K562 (cell line): ENCODE results near the gene KBTBD12. TPM values are rescaled to one million over a fixed set of nuclear protein-coding genes. Genes with fewer than 3 reads are reported as not detected.

Experiments used
- ATAC-seq: fragments of 200-7000 bp; cut with Tn5 transposase; 3 replicates; pipeline ENCODE4 v1.9.1; 2020; ENCODE audit warnings: moderate library complexity
- BruUV-seq: library from RNA; stranded (reverse); fragments of 400-500 nt; replicated peaks from 2 replicates; lab custom pipeline; 2021; lab: Mats Ljungman, UMichigan
- CTCF ChIA-PET: fragments of 300-600 bp; formaldehyde crosslinking; extraction: SDS; loops from one replicate; lab custom pipeline; 2021; ENCODE audit warnings: low intra/inter-chr PET ratio; lab: Yijun Ruan, JAX
- POLR2A ChIA-PET: fragments of 300-600, 350-650 bp; sonication (Branson Sonifier 250); formaldehyde crosslinking; extraction: SDS; loops from one replicate; lab custom pipeline; 2021; ENCODE audit warnings: antibody characterized with exemption, inconsistent platforms; lab: Yijun Ruan, JAX
- DNase-seq, 4 experiments: peaks; one replicate each; pipeline versions ENCODE4 v3.0.0 to v3.0.0-alpha.2; 2011 to 2018; ENCODE audit warnings: low spot score in 3 of 4, mixed read lengths in 3 of 4; ENCODE audit errors: extremely low read depth in 1 of 4
- FAIRE-seq: peaks from 2 replicates; lab custom pipeline; 2011; peaks lifted over from hg19 to GRCh38; lab: Jason Lieb, UNC
- H2AFZ ChIP-seq: 2 replicates; pipeline ENCODE4 v1.6.0; 2011; ENCODE audit warnings: low read depth, low read length, control low read depth, inconsistent platforms
- H3K27ac ChIP-seq: fragments of 200-600 bp; 3 replicates; pipeline ENCODE4 v1.8.0; 2011; ENCODE audit warnings: low read depth, mild to moderate bottlenecking, control low read depth, inconsistent platforms, low read length, moderate library complexity, mixed read lengths; ENCODE audit errors: extremely low read depth
- H3K27me3 ChIP-seq, 2 experiments: fragments of 300-600 bp in 1 of 2; 2 replicates in 1 of 2; 3 replicates in 1 of 2; pipeline versions ENCODE4 v1.6.0 to v1.8.0; 2011; ENCODE audit warnings: inconsistent platforms in 2 of 2, low read length in 2 of 2, mild to moderate bottlenecking in 1 of 2, mixed read lengths in 1 of 2, moderate library complexity in 1 of 2; ENCODE audit not compliant: control insufficient read depth in 2 of 2, insufficient read depth in 2 of 2
- H3K36me3 ChIP-seq: fragments of 300-600 bp; 3 replicates; pipeline ENCODE4 v1.8.0; 2011; ENCODE audit warnings: mild to moderate bottlenecking, low read length, inconsistent platforms; ENCODE audit not compliant: control insufficient read depth, insufficient read depth
- H3K4me1 ChIP-seq, 2 experiments: fragments of 200-600 bp in 1 of 2; replicated peaks in 1 of 2; 2 replicates in 1 of 2; 3 replicates in 1 of 2; pipeline versions ENCODE4 v1.5.1 to v1.8.0; 2011; ENCODE audit warnings: inconsistent platforms in 2 of 2, low read length in 2 of 2, mild to moderate bottlenecking in 1 of 2, mixed read lengths in 1 of 2, moderate library complexity in 1 of 2; ENCODE audit not compliant: control insufficient read depth in 2 of 2, insufficient read depth in 2 of 2
- H3K4me2 ChIP-seq: 2 replicates; pipeline ENCODE4 v1.6.1; 2011; ENCODE audit warnings: low read length, control low read depth, inconsistent platforms, mixed read lengths; ENCODE audit not compliant: insufficient read depth
- H3K4me3 ChIP-seq: fragments of 200-600 bp; sonication (generic), shearing (Covaris generic); 2 replicates; pipeline ENCODE4 v1.5.1; 2016; ENCODE audit warnings: control low read depth, inconsistent platforms
- H3K79me2 ChIP-seq: fragments of 200-600 bp; 3 replicates; pipeline ENCODE4 v1.8.0; 2011; ENCODE audit warnings: low read length, inconsistent platforms; ENCODE audit not compliant: control insufficient read depth, insufficient read depth
- H3K9ac ChIP-seq, 2 experiments: 2 replicates each; pipeline versions ENCODE4 v1.6.0 to v1.6.1; 2011; ENCODE audit warnings: low read depth in 2 of 2, low read length in 2 of 2, control low read depth in 1 of 2, inconsistent platforms in 1 of 2, mild to moderate bottlenecking in 1 of 2, mixed read lengths in 1 of 2; ENCODE audit not compliant: insufficient read depth in 1 of 2
- H3K9me1 ChIP-seq: one replicate; pipeline ENCODE4 v1.6.0; 2011; ENCODE audit warnings: inconsistent platforms, mild to moderate bottlenecking, low read length, moderate library complexity; ENCODE audit not compliant: control insufficient read depth, insufficient read depth
- H3K9me3 ChIP-seq: replicated peaks from 2 replicates; pipeline ENCODE4 v1.5.1; 2011; ENCODE audit warnings: low read depth, low read length, inconsistent platforms; ENCODE audit not compliant: control insufficient read depth, insufficient read depth
- H4K20me1 ChIP-seq: replicated peaks from 2 replicates; pipeline ENCODE4 v1.6.1; 2011; ENCODE audit warnings: low read length, inconsistent platforms, mixed read lengths; ENCODE audit not compliant: control insufficient read depth, insufficient read depth
- BHLHE40 ChIP-seq: IDR thresholded peaks from 2 replicates; pipeline ENCODE4 v1.6.1; 2011; ENCODE audit warnings: low read length, improper control_type of control experiment
- ETV5 ChIP-seq: sonication (generic); formaldehyde crosslinking; IDR thresholded peaks from 2 replicates; pipeline ENCODE4 v1.4.0; 2020; ENCODE audit warnings: low read depth, mild to moderate bottlenecking, missing genetic modification reagents
- HDAC6 ChIP-seq: IDR thresholded peaks from 2 replicates; pipeline ENCODE4 v1.6.1; 2012; ENCODE audit warnings: low read depth, mild to moderate bottlenecking, control low read depth, inconsistent platforms, low read length, moderate library complexity
- NR1H2 ChIP-seq: sonication (generic); formaldehyde crosslinking; IDR thresholded peaks from 2 replicates; pipeline ENCODE4 v1.4.0; 2020; ENCODE audit warnings: mild to moderate bottlenecking, missing genetic modification reagents
- POLR2H ChIP-seq: IDR thresholded peaks from 2 replicates; pipeline ENCODE4 v1.6.1; 2016; ENCODE audit warnings: missing genetic modification characterization, low read depth, mild to moderate bottlenecking, control low read depth, missing compliant biosample characterization, moderate library complexity
- SLC30A9 ChIP-seq: fragments of 250-450 bp; sonication (Bioruptor Pico); IDR thresholded peaks from 2 replicates; pipeline ENCODE4 v1.8.0; 2022; ENCODE audit warnings: mild to moderate bottlenecking, moderate library complexity
- SPI1 ChIP-seq: IDR thresholded peaks from 2 replicates; pipeline ENCODE4 v1.6.1; 2011; ENCODE audit warnings: low read depth, low read length, control low read depth, borderline replicate concordance
- TFAP4 ChIP-seq: sonication (generic); formaldehyde crosslinking; IDR thresholded peaks from 2 replicates; pipeline ENCODE4 v1.8.0; 2022; ENCODE audit warnings: missing genetic modification reagents, mild to moderate bottlenecking, moderate library complexity, borderline replicate concordance
- VEZF1 ChIP-seq: fragments of 200-800 bp; sonication (Bioruptor generic); IDR thresholded peaks from 2 replicates; pipeline ENCODE4 v1.6.1; 2017; ENCODE audit warnings: missing genetic modification characterization, missing compliant biosample characterization
- WGBS: fragments of 100-300 bp; shearing (Covaris generic); methylation state at CpG from one replicate; pipeline ENCODE4 v1.1.6; 2016; ENCODE audit warnings: low coverage, mixed read lengths; ENCODE audit not compliant: insufficient coverage; ENCODE audit errors: missing lambda C conversion rate; 5-methylcytosine and 5-hydroxymethylcytosine counted together
- in situ Hi-C: fragments of 300-500 bp; cut with MboI; formaldehyde crosslinking; loops from 4 replicates; pipeline ENCODE4 v1.15.0; 2018; ENCODE audit warnings: inconsistent platforms, mixed read lengths
- intact Hi-C: fragments of 100-400 bp; cut with micrococcal nuclease; formaldehyde crosslinking; loops from 2 replicates; pipeline ENCODE4 v1.14.2; 2022
- polyA plus RNA-seq, 8 experiments: library from polyadenylated mRNA; depleted of rRNA in 4 of 8; stranded (reverse) in 5 of 8; unstranded in 3 of 8; fragments of >200 nt; fragmentation: Nextera tagmentation in 2 of 8; fragmentation: Illumina TruSeq in 1 of 8; extraction: Ambion mirVana in 2 of 8; extraction: Trizol in 1 of 8; gene quantifications; 2 replicates each; pipeline versions ENCODE4 v1.2.1 to v1.2.3, GENCODE V29; 2011 to 2014; ENCODE audit warnings: inconsistent platforms in 1 of 8, missing spikeins in 1 of 8
- total RNA-seq, 7 experiments: library from RNA; depleted of rRNA in 6 of 7; stranded (reverse); fragments of >200 nt in 6 of 7; fragmentation: Illumina TruSeq in 2 of 7; extraction: Trizol in 2 of 7; gene quantifications; 2 replicates each; pipeline versions ENCODE4 v1.2.1 to v1.2.3, GENCODE V29; 2011 to 2021; ENCODE audit warnings: low replicate concordance in 1 of 7

The KBTBD12 gene
- total and polyA plus RNA-seq, 9 of the 15 experiments (the other 6 are each of a cell fraction or from before 2014, with no cell fraction given) = not detected

- no peak overlapping the region for H3K27ac ChIP-seq
- in situ Hi-C loops = no loop called here
- H3K36me3 ChIP-seq = no peaks in the 10 kb centered on the region
- intact Hi-C loops = no loop called here
- TF ChIP-seq SLC30A9 (CRISPR knock-in tag) (no peak), ETV5 (CRISPR knock-in tag) (no peak), SPI1 (no peak), NR1H2 (CRISPR knock-in tag) (no peak), TFAP4 (CRISPR knock-in tag) (no peak), VEZF1 (no peak), POLR2H (tag) (no peak), HDAC6 (no peak), BHLHE40 (peak; percentile 64; the same call in 1 of the 2 replicates)
- TF ChIP-seq, all 486 proteins: peak for 1
- no peak for DNase-seq
- CTCF ChIA-PET = no interaction called here
- Histone ChIP-seq H3K79me2 (no peaks in the 10 kb centered on the region), H3K4me3 (no peak overlapping the region), H3K4me2 (no peak overlapping the region), H2AFZ (no peak overlapping the region), H3K9me1 (no peaks in the 10 kb centered on the region), H4K20me1 (no peaks in the 10 kb centered on the region), H3K9me3 (no peaks in the 10 kb centered on the region), H3K4me1 (peaks cover 0 to 3% of the 10 kb centered on the region in 2 experiments; a peak in 2 of 5 replicates), H3K9ac (no peak overlapping the region), H3K27me3 (peaks cover 0 to 11% of the 10 kb centered on the region in 2 experiments; a peak in 3 of 5 replicates)
- no peak for ATAC-seq
- no TSS peak for BruUV-seq
- FAIRE-seq = no peak
- 2% methylated on average over 9 of the region's 9 CpGs for WGBS
- POLR2A ChIA-PET = no interaction called here
Measured at GRCh38 chr3:127886231-127886955, 28.6 kb upstream of the KBTBD12 start.
